OCI-LY7 (cell line): Measurements from ENCODE around the gene TMEM19. TPM values are rescaled to one million over a fixed set of nuclear protein-coding genes. Genes with fewer than 3 reads are reported as not detected.

Experiments used
- BruUV-seq: library from RNA; stranded (reverse); fragments of 400-500 nt; replicated peaks from 2 replicates; lab custom pipeline; 2021; lab: Mats Ljungman, UMichigan
- CTCF ChIA-PET: fragments of 300-600 bp; sonication (Branson Sonifier 250); formaldehyde crosslinking; loops from one replicate; lab custom pipeline; 2022; ENCODE audit warnings: antibody characterized with exemption; ENCODE audit not compliant: unreplicated experiment; lab: Charles Lee
- POLR2A ChIA-PET: fragments of 300-600 bp; sonication (Branson Sonifier 250); formaldehyde crosslinking; loops from one replicate; lab custom pipeline; 2022; ENCODE audit warnings: antibody characterized with exemption; lab: Charles Lee
- DNase-seq: peaks from one replicate; pipeline ENCODE4 v3.0.0-alpha.2; 2015; ENCODE audit warnings: low spot score
- H2AFZ ChIP-seq: fragments of 200-600 bp; sonication (generic), shearing (Covaris generic); 2 replicates; pipeline ENCODE4 v1.6.1; 2014; ENCODE audit warnings: mild to moderate bottlenecking, antibody characterized with exemption, low read length, moderate library complexity
- H3K27ac ChIP-seq: fragments of 200-600 bp; sonication (generic); 2 replicates; pipeline ENCODE4 v1.5.1; 2014; ENCODE audit warnings: mixed run types, low read depth, mild to moderate bottlenecking, moderate library complexity, low read length, inconsistent platforms; ENCODE audit not compliant: poor library complexity, severe bottlenecking
- H3K36me3 ChIP-seq: fragments of 200-600 bp; sonication (generic); 2 replicates; pipeline ENCODE4 v1.6.1; 2014; ENCODE audit warnings: mild to moderate bottlenecking, antibody characterized with exemption, low read length, moderate library complexity, mixed read lengths; ENCODE audit not compliant: insufficient read depth
- H3K4me1 ChIP-seq: fragments of 200-600 bp; sonication (generic); 2 replicates; pipeline ENCODE4 v1.5.1; 2014; ENCODE audit warnings: mild to moderate bottlenecking, low read length; ENCODE audit not compliant: insufficient read depth, poor library complexity, severe bottlenecking
- H3K4me2 ChIP-seq: fragments of 200-600 bp; sonication (generic); 2 replicates; pipeline ENCODE4 v1.6.1; 2014; ENCODE audit warnings: mild to moderate bottlenecking, low read length
- H3K4me3 ChIP-seq: fragments of 200-600 bp; sonication (generic); 2 replicates; pipeline ENCODE4 v1.5.1; 2014; ENCODE audit warnings: mild to moderate bottlenecking, low read depth, low read length; ENCODE audit not compliant: poor library complexity, severe bottlenecking
- H3K79me2 ChIP-seq: fragments of 200-600 bp; sonication (generic); 2 replicates; pipeline ENCODE4 v1.6.1; 2016; ENCODE audit warnings: low read depth, mild to moderate bottlenecking, low read length, moderate library complexity, mixed read lengths; ENCODE audit not compliant: insufficient read depth
- H3K9me2 ChIP-seq: fragments of 200-600 bp; sonication (generic); 2 replicates; pipeline ENCODE4 v1.6.1; 2016; ENCODE audit warnings: mild to moderate bottlenecking, low read length, mixed read lengths; ENCODE audit not compliant: insufficient read depth
- H3K9me3 ChIP-seq: fragments of 200-600 bp; sonication (generic); 2 replicates; pipeline ENCODE4 v1.6.1; 2014; ENCODE audit warnings: mild to moderate bottlenecking, mixed run types, low read length, mixed read lengths
- H4K20me1 ChIP-seq: fragments of 200-600 bp; sonication (generic); 2 replicates; pipeline ENCODE4 v1.6.1; 2014; ENCODE audit warnings: mild to moderate bottlenecking, antibody characterized with exemption, low read length, moderate library complexity, mixed read lengths; ENCODE audit not compliant: insufficient read depth
- EZH2phosphoT487 ChIP-seq: fragments of 200-600 bp; sonication (generic); IDR thresholded peaks from 2 replicates; pipeline ENCODE4 v1.6.1; 2018; ENCODE audit warnings: low read depth, borderline replicate concordance, mild to moderate bottlenecking, mixed run types, antibody characterized with exemption, low read length, moderate library complexity, mixed read lengths
- intact Hi-C: fragments of 100-400 bp; cut with micrococcal nuclease; formaldehyde crosslinking; loops from one replicate; pipeline ENCODE4 v1.10.0; 2022; ENCODE audit not compliant: unreplicated experiment
- total RNA-seq, 2 experiments: library from RNA; depleted of rRNA in 1 of 2; stranded (reverse); fragments of >200 nt in 1 of 2; shearing (Covaris generic) in 1 of 2; gene quantifications; 2 replicates each; pipeline ENCODE4 v1.2.3, GENCODE V29; 2014 to 2022
- TF ChIP-seq, protein P1 (sequence below): fragments of 200-600 bp; sonication (generic); conservative IDR thresholded peaks from 2 replicates; pipeline ENCODE4 v1.5.1; 2014; ENCODE audit warnings: mild to moderate bottlenecking, antibody characterized with exemption, low read length, moderate library complexity, mixed read lengths

Gene TMEM19
- total RNA-seq, 2 experiments from 2014 or later, result 38.3 to 40.4 TPM

DNA sequence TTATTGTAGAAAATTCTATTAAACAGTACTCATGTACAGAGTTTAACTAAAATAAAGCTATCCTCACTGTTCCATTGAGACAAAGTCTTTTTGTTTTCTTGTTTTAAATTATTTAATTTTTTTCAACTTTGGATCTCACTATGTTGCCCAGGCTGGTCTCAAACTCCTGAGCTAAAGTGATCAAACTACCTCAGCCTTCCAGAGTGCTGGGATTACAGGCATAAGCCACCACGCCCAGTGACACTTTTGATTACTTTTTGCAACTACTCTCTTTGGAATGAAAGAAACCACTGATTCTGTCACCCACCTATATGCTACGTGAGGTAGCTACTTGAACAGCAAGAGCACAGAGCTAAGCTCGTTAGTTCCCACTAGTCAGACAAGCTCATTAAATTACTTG lies 39.4 kb upstream of the TMEM19 start:
- TF ChIP-seq EZH2phosphoT487, result no peak
- CTCF ChIA-PET, result interaction anchor here (1.0 kb wide), 1 partner anchor 10 kb away, joined by 3 read pairs; no protein-coding TSS in a partner anchor
- Histone ChIP-seq H3K27ac (no peak overlapping the region), H3K79me2 (peaks cover 51% of the 10 kb centered on the region; the same call in 1 of the 2 replicates), H3K9me3 (no peaks in the 10 kb centered on the region), H3K4me3 (no peak overlapping the region), H3K9me2 (no peaks in the 10 kb centered on the region), H4K20me1 (no peaks in the 10 kb centered on the region), H3K36me3 (peaks cover 95% of the 10 kb centered on the region), H3K4me1 (no peaks in the 10 kb centered on the region), H2AFZ (no peak overlapping the region), H3K4me2 (no peak overlapping the region)
- DNase-seq, result no peak
- intact Hi-C loops, result no loop called here
- POLR2A ChIA-PET, result interaction anchor here (0.5 to 2.3 kb wide), 8 partner anchors 10 to 103 kb away, joined by 3 to 9 read pairs (median 4); partner anchors contain the start of gene ZFC3H1
- BruUV-seq, result no TSS peak

DNA sequence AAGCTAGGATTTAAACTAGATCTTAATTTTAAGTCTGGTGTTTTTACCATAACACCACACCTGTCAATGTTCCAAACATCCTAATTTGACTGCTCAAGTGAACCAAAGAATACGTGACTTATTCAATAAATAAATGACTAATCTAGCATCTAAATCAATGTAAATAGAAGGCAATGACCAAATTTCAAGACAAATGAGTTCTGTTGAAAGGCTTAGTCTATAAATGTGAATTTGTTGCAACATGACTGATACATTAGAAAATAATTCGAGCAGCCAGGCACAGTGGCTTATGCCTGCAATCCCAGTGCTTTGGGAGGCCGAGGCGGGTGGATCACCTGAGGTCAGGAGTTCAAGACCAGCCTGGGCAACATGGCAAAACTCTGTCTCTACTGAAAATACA lies 37.3 kb upstream of the TMEM19 start:
- H3K4me1 ChIP-seq, result no peaks in the 10 kb centered on the region
- no TSS peak for BruUV-seq
- no peaks in the 10 kb centered on the region for H4K20me1 ChIP-seq
- ChIA-PET POLR2A (no interaction called here), CTCF (no interaction called here)
- H3K79me2 ChIP-seq, result peaks cover 71% of the 10 kb centered on the region; the same call in 1 of the 2 replicates
- no peak overlapping the region for H3K4me2 ChIP-seq
- H3K27ac ChIP-seq, result no peak overlapping the region
- no peak for TF ChIP-seq EZH2phosphoT487
- TF ChIP-seq, protein P1, sequence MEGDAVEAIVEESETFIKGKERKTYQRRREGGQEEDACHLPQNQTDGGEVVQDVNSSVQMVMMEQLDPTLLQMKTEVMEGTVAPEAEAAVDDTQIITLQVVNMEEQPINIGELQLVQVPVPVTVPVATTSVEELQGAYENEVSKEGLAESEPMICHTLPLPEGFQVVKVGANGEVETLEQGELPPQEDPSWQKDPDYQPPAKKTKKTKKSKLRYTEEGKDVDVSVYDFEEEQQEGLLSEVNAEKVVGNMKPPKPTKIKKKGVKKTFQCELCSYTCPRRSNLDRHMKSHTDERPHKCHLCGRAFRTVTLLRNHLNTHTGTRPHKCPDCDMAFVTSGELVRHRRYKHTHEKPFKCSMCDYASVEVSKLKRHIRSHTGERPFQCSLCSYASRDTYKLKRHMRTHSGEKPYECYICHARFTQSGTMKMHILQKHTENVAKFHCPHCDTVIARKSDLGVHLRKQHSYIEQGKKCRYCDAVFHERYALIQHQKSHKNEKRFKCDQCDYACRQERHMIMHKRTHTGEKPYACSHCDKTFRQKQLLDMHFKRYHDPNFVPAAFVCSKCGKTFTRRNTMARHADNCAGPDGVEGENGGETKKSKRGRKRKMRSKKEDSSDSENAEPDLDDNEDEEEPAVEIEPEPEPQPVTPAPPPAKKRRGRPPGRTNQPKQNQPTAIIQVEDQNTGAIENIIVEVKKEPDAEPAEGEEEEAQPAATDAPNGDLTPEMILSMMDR, result no peak
- no peak for DNase-seq
- H2AFZ ChIP-seq, result no peak overlapping the region
- H3K36me3 ChIP-seq, result peaks cover 95% of the 10 kb centered on the region
- intact Hi-C loops, result no loop called here
- H3K9me2 ChIP-seq, result no peaks in the 10 kb centered on the region
- H3K9me3 ChIP-seq, result peaks cover 14% of the 10 kb centered on the region
- no peak overlapping the region for H3K4me3 ChIP-seq

DNA sequence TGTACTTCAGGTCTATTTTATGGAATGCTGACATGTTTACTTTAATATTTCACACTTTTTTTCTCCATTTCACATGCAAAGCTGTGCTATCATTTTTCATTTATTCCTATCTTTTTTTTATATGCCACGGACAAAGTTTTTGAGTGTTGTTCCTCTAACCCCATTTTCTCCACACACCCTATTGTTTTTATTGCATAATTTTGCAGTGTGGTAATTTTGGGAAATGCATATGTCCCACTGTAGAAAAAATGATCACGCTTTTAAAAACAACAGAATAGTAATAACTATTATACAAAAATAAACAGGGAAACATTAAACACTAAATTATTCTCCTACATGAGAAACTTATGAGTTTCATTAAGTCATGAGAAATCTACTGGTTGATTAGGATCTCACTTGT lies 36.5 kb upstream of the TMEM19 start:
- CTCF ChIA-PET, result interaction anchor here (0.6 kb wide), 1 partner anchor 647 kb away, joined by 4 read pairs; no protein-coding TSS in a partner anchor
- Histone ChIP-seq H3K4me2 (no peak overlapping the region), H3K9me2 (no peaks in the 10 kb centered on the region), H3K4me3 (no peak overlapping the region), H3K79me2 (peaks cover 80% of the 10 kb centered on the region; the same call in 1 of the 2 replicates), H4K20me1 (no peaks in the 10 kb centered on the region), H3K9me3 (peaks cover 22% of the 10 kb centered on the region), H3K36me3 (peaks cover 95% of the 10 kb centered on the region), H2AFZ (no peak overlapping the region), H3K27ac (no peak overlapping the region), H3K4me1 (no peaks in the 10 kb centered on the region)
- TF ChIP-seq, protein P1, result no peak
- TF ChIP-seq EZH2phosphoT487, result no peak
- POLR2A ChIA-PET, result interaction anchor here (0.7 kb wide), 1 partner anchor 97 kb away, joined by 3 read pairs; no protein-coding TSS in a partner anchor
- intact Hi-C loops, result no loop called here
- DNase-seq, result no peak
- no TSS peak for BruUV-seq
